Measurements from ENCODE around the gene FHIT. TPM values are rescaled to one million over a fixed set of nuclear protein-coding genes. Genes with fewer than 3 reads are reported as not detected.

The FHIT gene
- total RNA-seq, 1 donor from 2014 or later = 26.0 TPM

DNA sequence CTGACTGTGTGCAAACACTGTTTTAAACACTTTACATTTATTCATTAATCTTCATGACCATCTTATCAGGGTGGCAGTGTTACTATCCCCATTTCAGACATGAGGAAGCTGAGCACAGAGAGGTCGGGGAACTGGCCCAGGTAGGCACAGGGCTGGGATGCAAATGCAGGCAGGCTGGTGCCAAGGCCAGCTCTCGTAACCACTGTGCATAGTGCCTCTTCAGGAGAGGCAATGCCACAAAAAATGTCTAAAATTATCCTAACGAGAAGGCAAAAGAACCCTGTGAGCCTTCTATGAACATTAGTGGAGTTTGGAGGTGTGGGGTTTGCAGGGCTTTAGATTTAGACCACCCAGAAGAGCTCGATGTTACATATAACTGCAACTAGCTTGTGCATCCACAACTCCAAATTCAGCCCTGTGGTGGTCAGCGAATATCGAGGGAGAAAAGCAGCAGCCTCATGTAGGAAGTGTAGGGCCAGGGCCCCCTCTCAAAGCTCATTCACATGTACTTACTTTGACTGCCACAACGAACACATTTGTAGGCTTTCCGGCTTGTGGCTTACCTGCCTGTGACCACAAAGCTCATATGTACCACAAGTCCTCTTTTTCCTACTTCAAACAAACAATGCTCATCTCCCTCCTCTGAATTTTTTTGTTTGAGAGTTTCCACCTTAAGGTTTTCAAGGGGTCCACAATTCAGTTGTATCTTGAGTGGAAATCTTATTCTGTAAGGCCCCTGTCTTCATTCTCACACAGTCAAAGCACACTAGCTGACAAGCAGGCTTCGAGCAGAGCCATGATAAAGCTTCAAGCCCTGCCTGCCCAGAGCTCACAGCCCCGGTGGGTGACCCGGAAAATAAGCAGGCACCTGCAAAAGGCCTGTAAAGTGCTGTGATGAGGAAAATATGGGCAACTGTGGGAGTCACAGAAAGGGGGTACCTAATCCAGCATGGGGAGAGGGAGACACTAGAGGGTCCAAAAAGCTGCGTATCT lies 1478.5 kb downstream of the FHIT start:
- DNase-seq (ENCODE audit: low spot score) = no peak

DNA sequence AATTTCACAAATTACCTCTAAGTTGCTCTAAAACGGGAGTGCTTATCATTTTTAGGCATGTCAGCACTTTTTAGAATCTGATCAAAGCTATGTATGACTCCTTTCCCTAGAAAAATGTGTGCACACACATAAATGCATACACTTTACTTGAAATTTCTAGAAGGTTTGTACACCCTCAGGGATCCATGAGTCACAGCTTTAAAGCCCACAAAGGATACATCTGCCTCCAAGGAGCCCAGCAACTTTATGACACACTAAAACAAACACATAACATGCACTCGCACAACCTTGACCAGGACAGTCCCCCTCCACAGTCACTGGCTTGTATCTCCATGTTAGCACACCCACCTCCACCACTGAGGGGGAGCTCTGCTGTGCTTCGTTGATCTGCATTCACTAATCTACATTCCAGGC lies 1479.5 kb downstream of the FHIT start:
- no peak for DNase-seq (ENCODE audit: low spot score)

DNA sequence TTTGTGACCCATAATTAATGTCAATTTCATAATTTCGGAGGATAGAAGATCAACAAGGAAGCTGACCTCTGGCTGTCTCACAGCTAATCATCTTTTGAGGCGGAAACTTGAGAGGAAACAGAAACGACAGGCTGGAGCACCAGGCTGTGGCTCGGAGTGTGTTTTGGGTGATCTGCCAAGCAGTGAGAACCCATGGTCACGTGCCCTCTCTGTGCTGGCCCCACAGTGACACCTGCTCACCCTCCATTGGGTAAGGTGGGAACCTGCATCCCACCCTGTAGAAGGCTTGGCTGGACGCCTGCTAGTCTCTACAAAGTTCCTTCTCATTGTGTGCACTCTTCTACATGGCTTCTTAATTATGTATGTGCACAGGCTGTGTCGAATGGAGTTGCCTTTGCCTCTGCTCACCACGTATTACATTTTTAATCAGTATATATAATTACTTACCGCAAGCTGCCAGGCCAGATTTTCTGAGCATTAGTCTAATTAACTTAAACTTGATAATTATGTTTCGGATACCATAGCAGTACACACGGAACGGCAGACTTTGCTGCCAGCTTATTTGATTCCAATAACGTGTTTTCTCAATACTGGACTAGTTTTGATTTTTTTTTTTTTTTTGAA lies 1482.0 kb downstream of the FHIT start:
- no peak for DNase-seq (ENCODE audit: low spot score)

DNA sequence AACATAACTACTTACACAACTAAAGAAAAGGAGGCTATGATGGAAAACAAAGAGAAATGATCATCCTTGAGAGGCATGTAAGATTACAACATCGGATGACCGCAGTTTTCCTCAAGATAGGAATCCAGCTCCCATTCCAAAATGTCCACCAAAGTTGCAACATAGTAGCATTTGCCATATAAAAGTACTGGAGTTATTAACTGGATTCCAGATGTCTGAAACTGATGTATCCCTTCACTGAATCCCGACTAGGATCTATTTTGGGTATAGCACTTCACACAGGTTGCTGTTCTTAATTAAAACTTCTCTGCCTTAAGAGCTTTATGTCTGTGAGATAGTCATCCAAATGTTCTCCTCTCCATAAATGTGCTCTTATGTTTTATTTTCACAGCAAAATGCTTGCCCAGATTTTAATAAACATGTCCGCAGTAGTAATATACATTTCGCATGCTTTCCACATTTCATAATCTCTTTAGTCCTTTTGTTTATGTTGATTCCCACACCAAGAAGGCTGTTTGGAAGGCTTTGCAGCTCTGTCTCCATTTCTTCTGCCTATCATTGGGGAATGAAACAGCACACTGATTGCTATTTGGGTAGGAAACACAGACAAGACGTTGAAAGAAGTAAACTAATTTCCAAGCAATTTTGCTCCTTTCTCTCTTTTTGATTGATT lies 1484.9 kb downstream of the FHIT start:
- DNase-seq (ENCODE audit: low spot score) = no peak

DNA sequence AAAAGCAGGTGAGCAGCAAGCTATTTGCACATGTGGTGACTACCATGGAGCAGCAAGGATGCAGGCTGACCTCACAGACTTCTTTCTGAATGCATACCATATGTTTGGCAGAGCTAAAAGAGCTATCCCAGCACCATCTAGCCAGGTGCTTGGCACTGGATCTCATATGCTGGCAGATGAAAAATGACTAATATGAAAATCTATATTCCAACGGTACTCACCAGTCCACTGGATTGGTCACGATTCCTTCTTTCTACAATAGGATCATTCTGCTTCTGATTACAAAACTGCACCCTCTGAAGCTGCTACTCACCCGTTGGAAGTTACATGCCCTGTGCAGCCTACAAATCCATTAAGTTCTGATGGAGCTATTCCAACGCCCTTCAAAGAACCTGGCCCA lies 1487.1 kb downstream of the FHIT start:
- DNase-seq (ENCODE audit: low spot score) = no peak

DNA sequence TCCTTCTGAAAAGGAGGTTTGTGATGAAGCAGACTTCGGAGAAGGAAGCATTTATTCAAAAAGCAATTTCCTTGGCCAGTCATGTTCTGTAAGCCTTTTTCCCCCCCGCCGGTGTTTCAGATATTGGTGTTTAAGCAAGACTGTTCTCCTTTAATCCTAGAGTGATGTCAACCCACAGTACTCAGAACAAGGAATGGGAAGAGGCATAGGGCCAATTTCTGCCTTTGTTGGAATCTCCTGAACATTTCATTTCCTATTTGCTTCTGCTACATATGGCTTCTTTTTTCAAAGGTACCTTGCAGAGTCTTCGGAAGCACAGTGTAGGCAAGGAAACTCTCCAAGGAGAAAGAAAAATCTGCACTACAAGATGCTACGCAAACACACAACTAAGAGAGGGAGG lies 1488.3 kb downstream of the FHIT start:
- no peak for DNase-seq (ENCODE audit: low spot score)

DNA sequence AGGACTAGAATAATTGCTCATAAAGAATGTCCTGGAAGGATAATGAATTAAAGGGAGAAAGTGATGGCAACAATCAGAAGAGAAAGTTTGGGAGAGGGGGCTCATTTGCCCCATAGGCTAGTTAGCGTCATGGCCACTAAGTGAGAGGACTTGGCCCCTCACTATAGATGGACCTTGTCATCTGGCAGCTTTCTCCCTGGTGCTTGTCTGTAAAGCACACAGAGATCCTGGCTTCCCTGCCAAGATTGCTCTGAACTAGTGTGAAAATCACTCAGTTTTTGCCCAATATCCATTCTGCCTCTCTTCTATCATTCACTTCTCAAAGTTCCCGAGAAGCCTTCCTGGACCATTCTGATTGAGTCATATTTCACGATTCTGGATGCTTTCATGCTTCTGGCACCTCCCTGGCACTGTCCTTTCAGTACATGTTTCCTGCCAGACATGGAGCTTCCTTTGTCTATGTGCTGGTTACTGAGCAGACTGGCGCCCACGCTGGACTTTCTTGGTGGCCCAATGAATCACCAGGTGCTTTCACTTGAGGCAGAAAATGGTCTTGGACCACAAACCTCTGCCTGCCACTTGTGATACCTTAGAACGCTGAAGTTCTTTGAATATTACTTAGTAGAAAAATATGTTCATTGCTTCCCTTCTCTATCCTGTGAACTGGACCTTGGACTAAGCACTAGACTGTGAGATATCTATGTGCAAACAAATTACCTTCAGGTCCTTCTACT lies 1491.8 kb downstream of the FHIT start:
- no peak for DNase-seq (ENCODE audit: low spot score)

DNA sequence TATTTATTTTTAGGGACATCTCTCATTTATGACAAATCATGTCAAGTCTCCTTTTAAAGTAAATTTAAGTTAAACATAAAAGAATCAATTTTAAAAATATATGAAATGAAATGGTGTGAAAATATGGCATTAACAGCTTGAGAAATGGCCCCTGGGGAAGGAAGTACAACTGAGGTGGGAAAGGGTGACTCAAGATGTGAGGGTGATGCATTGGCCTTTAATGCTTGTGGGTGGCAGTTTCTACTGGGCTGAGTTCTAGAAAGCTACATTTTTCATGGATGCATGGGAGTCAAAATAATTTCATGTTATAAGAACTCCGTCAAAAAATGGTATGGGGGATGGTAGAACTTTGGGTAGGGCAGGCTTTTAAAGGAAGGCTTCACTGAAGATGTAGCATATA lies 1492.6 kb downstream of the FHIT start:
- DNase-seq (ENCODE audit: low spot score) = no peak

DNA sequence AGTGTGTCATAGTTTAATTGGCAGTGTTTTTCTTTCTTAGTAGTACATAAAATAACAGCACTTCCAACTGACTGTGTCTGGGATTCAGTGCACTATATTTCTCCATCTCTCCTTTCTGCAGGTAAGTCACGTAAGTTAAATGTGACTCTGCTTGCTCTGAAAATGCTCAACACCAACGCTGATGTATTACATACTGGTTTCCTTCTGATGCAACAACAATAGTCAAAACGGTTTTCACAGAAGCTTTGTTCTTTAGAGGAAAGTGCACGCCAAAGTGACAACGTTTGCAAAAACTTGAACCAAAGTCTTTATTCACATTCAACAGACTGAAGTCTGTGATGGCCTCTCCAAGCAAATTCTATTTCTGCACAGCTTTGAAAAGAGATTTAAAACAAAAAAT lies 1494.3 kb downstream of the FHIT start:
- no peak for DNase-seq (ENCODE audit: low spot score)

DNA sequence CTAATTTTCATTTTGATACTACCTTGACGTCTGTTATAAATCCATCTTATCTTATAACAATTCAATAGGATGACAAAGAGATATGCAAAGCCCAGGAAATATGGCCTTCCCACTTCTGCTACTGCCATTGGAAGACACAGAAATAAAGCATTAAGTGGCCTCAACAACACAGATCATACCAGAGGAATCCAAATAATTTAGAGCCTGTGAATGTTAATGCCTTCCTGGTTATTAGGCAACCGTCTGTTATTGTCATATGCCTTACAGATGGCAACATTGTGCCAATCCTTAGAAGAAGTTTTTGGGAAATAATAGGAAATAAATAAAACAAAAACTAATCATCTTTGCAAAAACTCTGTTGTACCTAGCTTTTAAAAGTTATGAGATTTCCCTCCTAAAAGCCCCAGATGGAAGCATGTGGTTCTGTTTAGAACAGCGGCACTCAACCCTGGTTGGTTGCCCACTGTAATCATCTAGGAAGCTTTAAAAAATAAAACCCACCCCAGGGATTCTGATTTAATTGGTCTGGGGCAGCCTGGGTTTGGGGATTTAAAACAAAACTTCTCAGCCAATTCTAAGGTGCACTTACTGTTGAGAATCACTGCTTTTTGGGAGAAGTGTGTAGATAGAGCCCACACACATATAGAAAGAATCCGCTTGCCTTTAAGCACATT lies 1496.7 kb downstream of the FHIT start:
- no peak for DNase-seq (ENCODE audit: low spot score)

DNA sequence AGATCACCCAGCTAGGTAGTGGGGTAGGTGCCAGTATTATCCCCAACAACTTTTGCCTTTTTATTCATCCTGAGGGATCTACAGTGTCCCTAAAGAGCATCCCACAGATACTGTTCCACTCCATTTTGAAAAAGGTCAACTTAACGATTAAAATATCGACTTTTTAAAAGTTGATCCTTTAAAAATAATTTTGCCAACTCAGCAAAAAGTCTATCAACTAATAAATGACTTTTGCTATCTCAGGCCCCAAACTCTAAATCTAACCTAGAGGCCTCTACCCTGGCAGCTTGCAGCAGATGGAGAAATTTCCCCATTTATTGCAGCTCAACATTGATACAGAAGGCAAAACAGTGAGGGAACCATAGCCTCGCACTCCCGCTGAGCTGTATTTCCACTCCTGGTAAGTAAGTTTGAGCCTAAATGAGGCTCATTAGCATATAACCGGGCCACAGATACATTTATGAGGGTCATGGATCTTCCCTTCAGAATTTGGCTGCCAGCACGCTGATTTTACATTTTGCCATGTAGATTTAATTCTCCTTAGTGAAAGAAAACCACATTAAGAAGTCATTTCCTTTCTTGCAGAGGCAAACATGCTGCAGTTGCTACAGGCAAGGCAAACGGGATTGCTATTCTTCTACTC lies 1497.3 kb downstream of the FHIT start:
- no peak for DNase-seq (ENCODE audit: low spot score)

DNA sequence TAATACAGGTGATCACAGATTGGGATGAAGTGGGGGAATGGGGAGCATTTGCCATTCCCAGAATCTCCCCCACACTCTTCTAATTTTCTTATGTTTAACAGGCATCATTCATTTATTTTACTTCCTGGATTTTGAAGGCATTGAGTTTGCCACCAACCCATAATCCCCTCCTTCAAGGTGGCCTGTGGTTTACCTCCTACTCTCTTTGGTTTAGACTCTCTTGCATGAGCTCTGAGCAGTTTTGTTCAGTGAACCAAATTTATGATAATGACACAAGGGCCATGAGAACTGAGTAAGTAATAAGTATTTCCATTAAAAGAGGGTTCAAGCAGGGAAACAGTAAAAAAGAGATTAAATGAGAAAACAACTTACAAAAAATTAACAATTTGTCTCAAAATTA lies 1498.3 kb downstream of the FHIT start:
- DNase-seq (ENCODE audit: low spot score) = no peak

DNA sequence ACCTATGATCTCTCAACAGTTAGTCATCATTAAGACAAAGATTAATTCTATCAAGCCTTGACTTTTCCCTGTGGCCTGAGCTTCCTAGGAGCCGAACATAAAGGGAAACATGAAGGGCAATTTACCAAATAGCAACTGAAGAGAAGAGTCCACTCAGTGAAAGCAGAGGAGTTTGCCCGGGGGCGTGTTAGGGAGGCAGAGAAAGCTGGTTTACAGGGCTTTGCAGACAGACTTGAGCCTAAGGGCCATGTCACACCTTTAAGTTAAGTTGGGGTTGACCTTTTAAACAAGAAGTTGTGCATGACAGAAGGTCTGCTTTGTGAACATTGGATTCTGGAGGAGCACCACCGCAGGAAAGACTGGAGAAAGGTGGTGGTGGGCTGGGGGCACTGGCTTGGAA lies 1499.6 kb downstream of the FHIT start:
- no peak for DNase-seq (ENCODE audit: low spot score)

DNA sequence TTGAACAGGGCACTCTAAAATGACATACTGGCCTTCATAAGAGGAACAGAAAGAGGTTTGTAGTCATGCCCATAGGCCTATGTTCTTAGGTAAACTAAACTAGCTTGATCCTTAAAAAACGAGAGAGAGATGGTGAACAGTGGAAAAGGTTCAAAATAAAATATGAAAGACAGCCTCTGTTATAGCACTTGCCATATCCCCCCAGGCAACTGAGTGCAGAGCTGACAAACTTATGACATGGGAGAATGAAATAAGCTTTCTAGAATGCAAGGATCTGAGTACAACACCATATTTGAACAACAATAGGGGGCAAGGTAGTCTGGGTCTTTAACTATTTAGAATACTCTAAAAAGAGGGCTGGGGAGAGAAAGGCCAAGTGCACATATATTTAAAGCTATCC lies 1500.9 kb downstream of the FHIT start:
- DNase-seq (ENCODE audit: low spot score) = no peak

DNA sequence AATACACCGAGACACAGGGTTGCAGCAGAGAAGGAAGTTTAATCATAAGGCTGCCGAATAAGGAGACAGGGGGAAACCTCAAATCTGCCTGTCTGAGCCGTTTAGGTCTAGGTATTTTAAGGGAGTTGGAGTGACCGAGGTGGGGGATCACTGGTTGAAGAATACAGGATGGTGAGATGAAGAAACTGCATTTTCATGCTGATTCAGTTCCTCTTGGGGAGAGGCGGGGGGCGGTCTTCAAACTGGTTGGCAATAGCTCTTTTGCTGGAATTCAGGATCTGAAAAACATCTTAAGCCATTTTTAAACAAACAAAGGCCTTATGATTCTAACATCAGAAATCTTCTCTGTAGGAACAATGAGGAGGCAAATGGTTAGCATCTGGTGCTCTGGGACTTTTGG lies 1502.0 kb downstream of the FHIT start:
- DNase-seq (ENCODE audit: low spot score) = no peak

DNA sequence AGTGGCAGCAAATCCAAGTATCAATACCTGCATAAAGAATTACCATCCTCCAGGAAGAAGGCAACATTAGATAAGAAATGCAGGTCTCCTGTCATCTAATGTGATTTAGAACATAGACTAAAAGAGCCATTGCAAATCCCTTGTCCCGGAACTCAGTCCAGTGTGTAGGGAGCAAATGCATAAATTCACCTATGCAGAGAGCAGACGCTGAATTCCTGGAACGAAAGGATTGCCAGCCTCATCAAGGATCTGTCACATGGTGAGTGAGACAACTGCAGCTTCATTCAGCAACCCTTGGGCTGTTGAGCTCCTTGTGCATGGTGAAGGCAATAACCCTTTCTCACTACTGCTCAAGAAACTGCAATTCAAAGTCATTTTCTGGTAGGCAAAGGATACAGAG lies 1504.7 kb downstream of the FHIT start:
- DNase-seq (ENCODE audit: low spot score) = no peak

DNA sequence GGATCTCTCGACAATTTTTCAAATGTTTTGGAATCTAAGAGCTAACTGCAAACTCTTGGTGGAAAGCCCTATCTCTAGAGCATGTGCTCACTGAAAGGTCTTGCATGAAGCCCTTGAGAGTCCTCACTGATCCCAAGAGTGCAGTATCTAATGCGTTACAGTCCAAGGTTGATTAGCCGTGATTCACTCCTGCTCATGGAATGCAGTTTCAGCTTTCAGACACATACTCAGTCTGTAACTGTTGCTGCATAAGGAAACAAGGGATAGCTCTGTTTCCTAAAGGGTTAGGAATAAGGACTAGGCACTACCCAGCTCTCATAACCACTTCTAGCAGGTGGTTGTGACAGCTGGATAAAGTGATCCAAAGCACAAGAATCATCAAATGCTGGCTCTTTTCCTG lies 1514.0 kb downstream of the FHIT start:
- no peak for DNase-seq (ENCODE audit: low spot score)

DNA sequence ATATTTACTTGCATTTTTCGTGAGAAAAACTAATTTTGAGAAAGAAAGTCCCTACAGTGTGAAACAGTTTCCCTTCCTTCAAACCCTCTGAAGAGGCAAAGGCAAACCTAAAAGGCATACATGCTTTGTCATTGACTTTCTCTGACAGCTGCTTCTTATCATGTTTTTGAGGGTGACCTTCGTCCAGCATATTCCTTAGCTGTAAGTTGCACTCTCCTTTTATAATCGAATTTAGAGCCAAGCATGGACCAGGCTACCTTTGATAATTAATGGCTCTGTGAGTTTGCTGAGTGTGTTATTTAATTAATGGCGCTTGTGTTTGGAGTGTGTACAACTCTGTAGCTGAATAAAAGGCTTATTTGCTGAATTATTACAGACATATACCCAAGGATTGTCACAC lies 1517.2 kb downstream of the FHIT start:
- DNase-seq (ENCODE audit: low spot score) = no peak

DNA sequence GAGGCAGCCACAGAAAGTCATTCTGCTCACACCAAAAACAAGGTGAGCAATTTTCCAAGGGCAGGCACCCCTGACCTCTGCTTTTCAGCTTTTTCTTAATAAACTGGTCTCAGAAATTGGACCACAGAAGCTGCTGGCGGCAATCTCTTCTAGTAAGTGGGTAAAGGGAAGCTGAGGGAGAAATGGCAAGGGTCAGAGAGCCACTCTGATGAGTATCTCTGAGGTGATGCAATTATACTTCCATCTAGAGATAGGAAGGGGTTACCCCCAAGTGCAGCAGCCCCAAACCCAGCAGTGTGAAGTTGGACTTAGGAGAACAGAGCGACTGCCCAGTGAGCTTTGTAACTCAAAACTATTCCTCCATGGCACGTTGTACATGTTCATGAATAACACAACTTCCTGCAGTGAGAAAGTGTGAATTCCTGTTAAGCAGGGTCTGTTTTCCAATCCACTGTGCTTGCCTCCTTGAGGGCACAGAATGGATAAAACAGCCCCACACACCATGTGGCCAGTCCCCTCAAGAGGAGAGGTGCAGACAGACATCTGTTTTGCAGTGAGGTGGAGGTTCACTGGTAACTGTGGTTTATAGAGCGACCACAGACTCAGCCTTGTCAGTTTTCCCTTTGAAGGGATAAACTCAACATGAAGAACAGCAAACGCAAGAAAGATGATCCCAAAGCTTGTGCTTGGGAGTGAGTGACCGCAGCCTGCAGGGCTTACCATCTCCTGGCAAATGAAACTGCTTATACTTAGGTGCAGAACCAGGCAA lies 1518.0 kb downstream of the FHIT start:
- DNase-seq (ENCODE audit: low spot score) = no peak

DNA sequence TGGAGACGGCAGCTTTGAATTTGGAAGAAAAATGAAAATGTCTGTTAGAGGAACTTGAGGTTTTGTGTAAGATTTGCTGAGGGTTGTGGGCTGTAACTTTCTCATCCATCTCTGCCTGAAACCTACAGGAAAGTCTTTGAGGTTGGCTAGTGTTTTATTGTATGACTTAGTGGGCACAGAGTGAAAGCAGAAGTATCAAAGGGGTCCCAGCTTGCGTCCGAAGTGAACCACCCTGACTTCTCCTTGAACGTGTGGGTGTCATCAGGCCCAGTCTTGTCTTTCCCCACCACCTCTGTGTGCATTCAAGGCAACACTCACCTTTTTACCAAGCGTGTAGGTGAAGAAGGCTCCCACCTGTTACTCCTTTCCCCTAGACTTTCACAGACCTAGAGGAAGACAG lies 1519.3 kb downstream of the FHIT start:
- DNase-seq (ENCODE audit: low spot score) = no peak

All from ureter (tissue), 1 donor.